Measurements from ENCODE around the gene DNAH10.

Gene DNAH10

GRCh38 chr12:123956249-123956648 is 194.1 kb downstream of the DNAH10 start:
- no peak for DNase-seq

- no peak for DNase-seq
Measured at GRCh38 chr12:123957196-123957595, 195.1 kb downstream of the DNAH10 start.

GRCh38 chr12:123958462-123958861 is 196.4 kb downstream of the DNAH10 start:
- DNase-seq, result no peak

- DNase-seq, result no peak
Measured at GRCh38 chr12:123958876-123959275, 196.8 kb downstream of the DNAH10 start.

- no peak for DNase-seq
Measured at GRCh38 chr12:123960029-123960735, 198.1 kb downstream of the DNAH10 start.

GRCh38 chr12:123960856-123961255 is 198.8 kb downstream of the DNAH10 start:
- no peak for DNase-seq

GRCh38 chr12:123961585-123962345 is 199.7 kb downstream of the DNAH10 start:
- DNase-seq, result no peak

GRCh38 chr12:123962513-123962912 is 200.4 kb downstream of the DNAH10 start:
- no peak for DNase-seq

GRCh38 chr12:123963821-123964220 is 201.7 kb downstream of the DNAH10 start:
- DNase-seq, result no peak

GRCh38 chr12:123965382-123965781 is 203.3 kb downstream of the DNAH10 start:
- no peak for DNase-seq

GRCh38 chr12:123966596-123966995 is 204.5 kb downstream of the DNAH10 start:
- DNase-seq, result no peak

GRCh38 chr12:123967121-123967586 is 205.1 kb downstream of the DNAH10 start:
- no peak for DNase-seq

- no peak for DNase-seq
Measured at GRCh38 chr12:123971449-123971769, 209.3 kb downstream of the DNAH10 start.

GRCh38 chr12:123971770-123972456 is 209.8 kb downstream of the DNAH10 start:
- DNase-seq, result peak; percentile 28 to 41

GRCh38 chr12:123972457-123973401 is 210.6 kb downstream of the DNAH10 start, which contains the start of the genes CCDC92 and ZNF664:
TSS of gene CCDC92 (minus strand) at chr12:123972831. CDS start at chr12:123944305, 28,526 bp downstream.
TSS of gene ZNF664 (plus strand) at chr12:123973215. CDS start at chr12:124012145, 38,930 bp downstream.
- DNase-seq, result peak; percentile 95 to 96

- DNase-seq, result peak; percentile 28 to 43
Measured at GRCh38 chr12:123973552-123974341, 211.6 kb downstream of the DNAH10 start.

- no peak for DNase-seq
Measured at GRCh38 chr12:123976227-123976826, 214.2 kb downstream of the DNAH10 start.

- no peak for DNase-seq
Measured at GRCh38 chr12:123979566-123979965, 217.5 kb downstream of the DNAH10 start.

- no peak for DNase-seq
Measured at GRCh38 chr12:123982269-123982668, 220.2 kb downstream of the DNAH10 start.

- peak; percentile 18 to 35 for DNase-seq
Measured at GRCh38 chr12:123983822-123984485, 221.9 kb downstream of the DNAH10 start.

Measured in stimulated activated CD4-positive, alpha-beta T cell treated with anti-CD3 and anti-CD28 coated beads, Interleukin-2, amount 100 ng/mL, for 24 hours (primary cell).